ENCODE results near the gene MAL.

MAL gene

DNA sequence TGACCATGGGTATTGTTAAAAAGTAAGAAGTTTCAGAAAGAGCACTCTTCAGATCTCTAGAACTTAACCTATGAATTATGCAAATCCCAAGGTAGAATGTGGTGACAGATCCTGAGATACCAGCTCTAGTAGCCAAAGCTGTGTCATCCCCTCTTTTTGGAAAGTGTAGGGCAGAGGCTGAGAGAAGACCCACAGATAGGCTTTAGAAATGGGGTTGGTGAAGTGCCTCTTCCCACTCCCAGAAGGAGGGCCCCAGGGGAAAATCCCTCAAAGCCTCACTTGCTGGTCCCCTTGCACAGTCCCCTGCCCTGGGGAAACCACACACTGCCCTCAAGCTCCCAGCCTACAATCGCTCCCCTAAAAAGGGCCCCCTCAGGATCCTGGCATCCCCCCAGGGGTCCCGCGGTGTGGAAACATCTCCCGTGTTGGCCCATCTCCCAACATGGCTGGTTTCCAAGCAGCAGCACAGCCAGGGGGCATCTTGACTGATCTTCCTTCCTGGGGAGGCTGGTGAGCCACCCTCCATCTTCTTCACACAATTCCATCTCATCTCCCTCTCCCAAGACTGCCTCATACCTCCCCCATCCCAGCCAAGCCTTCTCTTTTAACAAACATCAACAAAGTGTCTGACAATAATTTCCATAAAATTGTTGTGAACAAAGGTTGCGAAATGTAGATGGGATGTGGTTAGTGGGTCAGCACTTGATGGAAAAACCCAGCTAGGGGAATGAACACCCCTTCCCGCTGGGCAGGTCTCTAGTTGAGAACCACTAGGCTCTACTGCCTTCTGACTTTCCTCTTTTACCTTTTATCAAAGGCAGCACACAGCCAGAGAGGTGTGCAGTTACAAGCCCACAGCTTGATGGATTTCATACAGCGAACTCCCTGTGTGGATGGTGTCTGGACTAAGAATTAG lies 25.1 kb downstream of the MAL start:
- DNase-seq, result no peak

- no peak for DNase-seq
These were observed 26.1 kb downstream of the MAL start for GRCh38 chr2:95051626-95052025.

GRCh38 chr2:95052307-95052706 lies 26.8 kb downstream of the MAL start:
- peak; percentile 91 for DNase-seq

DNA sequence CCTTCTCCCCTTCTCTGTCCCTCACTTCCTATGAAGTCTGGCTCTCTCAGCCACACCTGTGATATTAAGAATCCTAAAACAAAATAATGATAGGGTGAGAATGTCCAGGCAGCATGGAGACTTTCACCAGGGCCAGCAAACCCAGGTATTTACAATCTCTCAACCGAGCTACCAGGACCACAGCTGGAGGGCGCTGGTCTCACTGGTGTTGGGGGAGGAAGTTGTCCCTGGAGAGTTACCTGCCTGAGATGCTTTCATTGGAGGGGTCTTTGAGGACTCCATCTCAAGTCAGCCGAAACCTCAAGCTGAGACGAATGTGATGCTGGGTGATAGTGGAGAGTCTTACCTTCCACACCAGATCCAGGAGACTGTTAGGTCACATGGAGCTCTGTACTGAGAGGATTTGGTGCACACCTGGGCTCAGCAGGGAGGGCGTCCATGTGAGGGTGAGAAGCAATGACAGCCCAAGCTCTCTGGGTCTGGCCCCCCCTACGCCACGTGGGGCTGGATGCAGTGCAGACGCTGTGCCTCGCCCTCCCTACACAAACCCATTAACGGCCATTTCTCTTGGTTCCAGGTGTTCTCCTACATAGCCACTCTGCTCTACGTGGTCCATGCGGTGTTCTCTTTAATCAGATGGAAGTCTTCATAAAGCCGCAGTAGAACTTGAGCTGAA lies 27.4 kb downstream of the MAL start:
- peak; percentile 61 for DNase-seq

DNA sequence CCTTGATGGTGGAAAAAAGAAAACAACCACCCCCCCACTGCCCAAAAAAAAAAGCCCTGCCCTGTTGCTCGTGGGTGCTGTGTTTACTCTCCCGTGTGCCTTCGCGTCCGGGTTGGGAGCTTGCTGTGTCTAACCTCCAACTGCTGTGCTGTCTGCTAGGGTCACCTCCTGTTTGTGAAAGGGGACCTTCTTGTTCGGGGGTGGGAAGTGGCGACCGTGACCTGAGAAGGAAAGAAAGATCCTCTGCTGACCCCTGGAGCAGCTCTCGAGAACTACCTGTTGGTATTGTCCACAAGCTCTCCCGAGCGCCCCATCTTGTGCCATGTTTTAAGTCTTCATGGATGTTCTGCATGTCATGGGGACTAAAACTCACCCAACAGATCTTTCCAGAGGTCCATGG lies 28.0 kb downstream of the MAL start:
- peak; percentile 25 for DNase-seq

- DNase-seq, result peak; percentile 25
These were observed 28.5 kb downstream of the MAL start for GRCh38 chr2:95054016-95054415.

DNA sequence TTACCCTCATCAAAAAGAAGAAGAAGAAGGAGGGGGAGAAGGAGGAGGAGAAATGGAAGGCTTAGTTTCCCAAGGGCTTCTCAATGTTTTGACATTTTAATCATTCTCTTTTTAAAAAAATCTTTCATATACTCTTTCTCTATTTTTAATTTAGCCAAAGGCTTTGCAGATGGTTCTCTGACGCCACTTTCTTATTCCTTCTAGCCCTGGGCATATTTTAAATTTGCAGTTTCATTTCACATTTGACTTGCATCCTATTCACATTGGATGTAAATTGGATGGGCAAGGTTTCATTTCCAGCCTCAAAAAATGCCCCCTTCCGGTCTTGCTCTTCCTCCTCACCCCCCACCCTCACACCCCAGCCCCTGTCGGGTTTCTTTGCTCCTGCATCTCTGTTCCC lies 29.8 kb downstream of the MAL start:
- no peak for DNase-seq

GRCh38 chr2:95056044-95056443 lies 30.5 kb downstream of the MAL start:
- DNase-seq, result no peak

- no peak for DNase-seq
These were observed 31.3 kb downstream of the MAL start for GRCh38 chr2:95056461-95057459.

GRCh38 chr2:95057535-95058370 lies 32.2 kb downstream of the MAL start:
- DNase-seq, result no peak

- DNase-seq, result no peak
These were observed 33.0 kb downstream of the MAL start for GRCh38 chr2:95058466-95058988.

DNA sequence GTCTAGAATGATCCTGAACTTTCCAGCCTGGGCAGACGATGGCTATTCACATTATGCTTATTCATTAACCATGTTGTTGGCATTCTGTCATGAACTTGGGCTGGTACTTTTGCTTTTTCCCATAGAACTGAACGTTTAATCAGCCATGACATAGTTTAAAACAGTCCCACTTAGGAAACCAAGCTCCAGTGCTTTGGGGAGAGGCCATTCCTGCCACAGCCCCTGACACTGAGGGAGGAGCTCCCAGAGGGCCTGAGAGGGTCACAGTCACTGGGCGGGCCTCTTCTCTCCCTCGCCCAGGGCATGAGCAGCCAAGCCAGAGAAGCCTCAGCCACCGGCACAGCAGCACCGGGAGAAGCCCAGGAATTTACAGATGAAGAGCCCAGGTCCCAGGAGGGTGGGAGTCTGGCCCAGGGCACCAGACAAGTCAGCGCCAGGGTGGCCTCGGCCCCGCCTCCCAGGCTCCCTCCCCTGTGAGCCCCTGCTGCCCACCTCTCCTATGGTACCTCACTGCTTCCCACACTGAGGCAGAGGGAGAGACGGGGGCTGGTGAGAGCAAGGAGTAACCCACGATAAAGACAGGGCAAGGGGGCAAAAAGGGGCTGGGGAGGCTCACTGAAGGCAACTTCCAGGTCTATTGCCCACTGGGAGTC lies 33.6 kb downstream of the MAL start:
- DNase-seq, result no peak

GRCh38 chr2:95059656-95060370 lies 34.3 kb downstream of the MAL start:
- DNase-seq, result no peak

DNA sequence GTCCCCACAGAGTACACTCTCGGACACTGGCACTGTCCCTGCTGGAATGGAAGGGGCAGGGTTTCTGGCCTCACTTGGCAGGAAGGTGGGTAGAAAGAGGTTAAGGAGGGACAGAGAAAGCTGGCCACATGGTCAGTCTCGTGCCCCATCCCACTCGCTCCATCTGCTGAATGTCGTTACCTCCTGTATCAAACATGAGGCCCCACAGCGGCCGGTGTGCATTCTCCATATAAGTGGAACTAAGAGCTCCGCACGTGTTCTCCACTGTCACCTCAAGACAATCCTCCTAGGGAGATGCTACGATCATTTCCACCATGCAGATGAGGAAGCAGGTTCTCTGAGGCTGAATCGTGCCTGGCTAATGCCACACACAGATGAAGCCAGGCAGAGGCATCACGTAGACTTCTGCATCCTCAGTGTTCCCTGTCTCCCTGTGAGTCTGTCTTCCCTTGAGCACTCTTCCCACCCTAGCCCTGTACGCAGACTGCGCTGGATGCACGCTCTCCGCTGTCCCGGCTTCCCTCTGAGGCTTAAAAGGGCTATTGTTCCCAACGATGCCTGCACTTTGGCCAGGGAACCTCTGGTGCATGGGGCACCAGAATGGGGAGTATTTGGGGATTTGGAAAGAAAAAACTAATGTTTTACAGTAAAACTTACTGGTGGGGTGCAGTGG lies 35.1 kb downstream of the MAL start:
- no peak for DNase-seq

DNA sequence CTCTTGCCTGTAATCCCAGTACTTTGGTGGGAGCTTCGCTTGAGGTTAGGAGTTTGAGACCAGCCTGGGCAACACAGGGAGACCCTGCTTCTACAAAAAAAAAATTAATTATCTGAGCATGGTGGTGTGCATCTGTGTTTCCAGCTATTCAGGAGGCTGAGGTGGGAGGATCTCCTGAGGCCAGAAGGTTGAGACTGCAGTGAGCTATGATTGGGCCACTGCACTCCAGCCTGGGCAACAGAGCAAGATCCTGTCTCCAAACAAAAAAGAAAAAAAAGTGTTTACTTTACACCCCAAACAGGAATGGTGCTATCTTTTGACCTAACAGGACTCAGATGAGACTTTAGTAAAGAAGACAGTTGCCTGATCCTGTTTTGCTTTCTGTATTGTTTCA lies 35.6 kb downstream of the MAL start:
- no peak for DNase-seq

DNA sequence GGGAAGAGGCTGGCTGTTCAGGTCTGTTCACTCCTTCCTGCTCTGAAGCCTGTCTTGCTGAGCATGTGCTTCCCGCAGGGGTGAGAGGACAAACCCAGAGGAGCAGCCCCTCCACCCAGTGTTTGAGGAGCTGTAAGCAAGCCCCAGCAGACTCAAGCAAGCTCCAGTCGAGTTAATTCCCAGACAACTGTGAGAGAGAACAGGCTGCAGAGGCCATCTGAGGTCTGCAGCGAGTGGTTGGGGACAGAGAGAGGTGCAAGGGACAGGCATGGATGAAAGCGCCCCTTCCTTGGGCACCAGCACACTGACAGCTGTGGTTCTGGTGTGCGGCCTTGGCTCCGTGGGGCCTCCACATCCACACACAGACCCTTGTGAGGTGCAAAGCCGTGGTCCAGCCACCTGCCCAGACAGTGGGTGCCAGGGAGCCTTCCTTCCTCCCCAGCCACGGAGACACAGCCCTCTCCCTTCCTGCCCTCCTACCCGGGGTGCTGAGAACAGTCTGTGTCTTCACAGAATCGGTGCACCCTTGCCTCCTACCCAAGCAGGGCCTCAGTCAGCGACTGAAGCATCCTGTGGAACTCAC lies 36.2 kb downstream of the MAL start:
- DNase-seq, result no peak

DNA sequence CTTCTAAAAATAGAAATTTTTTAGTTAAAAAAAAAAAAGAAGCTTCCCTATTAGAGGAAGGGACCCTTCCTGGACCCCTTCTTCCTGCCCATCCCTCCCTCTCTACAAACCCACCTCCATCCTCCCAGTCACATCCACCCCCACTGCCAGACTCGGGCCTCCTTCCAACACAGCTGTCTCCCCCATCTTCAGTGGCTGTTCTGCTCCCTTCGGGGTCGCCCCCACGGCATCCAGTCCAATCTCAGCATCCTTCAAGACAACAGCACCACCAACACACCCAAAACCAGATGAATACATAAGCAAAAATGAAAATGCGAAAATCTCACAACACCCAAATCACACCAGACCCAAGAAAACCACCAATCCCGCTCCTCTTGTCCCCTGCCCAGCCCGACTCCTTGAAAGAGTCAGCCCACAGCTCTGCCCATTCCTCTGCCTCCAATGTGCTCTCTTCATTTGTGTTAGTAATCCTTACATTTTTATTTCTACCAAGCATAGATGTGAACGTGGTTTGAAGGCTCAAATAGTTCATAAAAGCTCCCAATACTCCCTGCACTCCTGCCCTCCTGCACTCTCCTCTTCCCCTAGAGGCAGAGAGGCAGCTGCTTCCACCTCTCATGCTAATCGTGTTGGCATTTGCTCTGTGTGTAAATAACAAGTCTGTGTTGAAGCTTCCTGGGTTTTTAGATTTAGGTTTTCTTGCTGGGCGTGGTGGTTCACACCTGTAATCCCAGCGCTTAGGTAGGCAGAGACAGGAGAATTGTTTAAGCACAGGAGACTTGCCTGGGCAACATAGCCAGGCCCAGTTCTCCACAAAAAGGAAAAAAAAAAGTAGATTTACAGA lies 37.0 kb downstream of the MAL start:
- peak; percentile 80 for DNase-seq

DNA sequence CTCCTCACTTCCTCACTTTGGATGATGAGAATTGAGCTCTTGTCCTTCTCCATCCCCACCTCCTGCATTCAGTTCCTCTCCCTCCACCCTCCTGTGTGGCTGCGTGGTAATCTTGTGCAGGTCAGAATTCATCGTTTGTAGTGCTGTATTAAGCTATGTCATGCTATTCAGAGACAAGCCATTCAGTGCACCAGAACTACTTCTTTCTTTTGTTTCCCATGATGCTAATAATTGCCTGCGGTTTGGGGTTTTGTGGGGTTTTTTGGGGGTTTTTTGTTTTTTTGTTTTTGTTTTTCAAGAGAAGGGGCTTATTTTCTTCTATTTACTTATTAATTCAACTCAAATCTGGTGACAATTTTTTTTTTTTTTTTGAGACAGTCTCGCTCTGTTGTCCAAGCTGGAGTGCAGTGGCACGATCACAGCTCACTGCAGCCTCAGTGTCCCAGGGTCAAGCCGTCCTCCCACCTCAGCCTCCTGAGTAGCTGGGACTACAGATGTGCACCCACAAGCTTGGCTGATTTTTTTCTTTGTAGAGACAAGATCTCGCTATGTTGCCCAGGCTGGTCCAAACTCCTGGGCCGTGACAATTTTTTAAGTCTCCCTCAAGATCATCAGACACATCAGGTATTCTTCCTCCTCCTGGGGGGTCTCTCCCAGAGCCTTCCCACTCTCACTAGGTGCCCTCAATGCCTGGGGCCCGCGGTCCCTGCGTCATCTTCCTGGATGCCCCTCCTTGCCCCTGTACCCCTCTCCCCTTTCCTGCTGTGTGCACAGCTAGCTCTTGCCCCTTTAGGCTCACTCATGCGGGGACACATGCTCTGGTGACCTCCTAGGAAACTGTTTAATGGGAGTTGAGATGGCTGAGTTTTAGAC lies 37.8 kb downstream of the MAL start:
- no peak for DNase-seq

Measured in NCI-H69 (cell line).